Bone marrow (tissue), 2 donors: ENCODE results near the gene RBPJL.

Experiments used
- DNase-seq, 2 donors: peaks; one replicate each; lab custom pipeline; 2025; lab: John Stamatoyannopoulos, UW

Gene RBPJL

GRCh38 chr20:45293041-45294002 lies 13.3 kb upstream of the RBPJL start:
- DNase-seq: peak; percentile 51 to 81

- no peak for DNase-seq
Measured at GRCh38 chr20:45294003-45294368, 12.7 kb upstream of the RBPJL start.

GRCh38 chr20:45294659-45295058 lies 12.0 kb upstream of the RBPJL start:
- no peak for DNase-seq

- DNase-seq: no peak
Measured at GRCh38 chr20:45297786-45298497, 8.7 kb upstream of the RBPJL start.

- DNase-seq: no peak
Measured at GRCh38 chr20:45299786-45300185, 6.9 kb upstream of the RBPJL start.

- DNase-seq: no peak
Measured at GRCh38 chr20:45300961-45301360, 5.7 kb upstream of the RBPJL start.

- DNase-seq: no peak
Measured at GRCh38 chr20:45301824-45302271, 4.8 kb upstream of the RBPJL start.

- no peak for DNase-seq
Measured at GRCh38 chr20:45303586-45304463, 2.8 kb upstream of the RBPJL start.

GRCh38 chr20:45304464-45304999 lies 2.1 kb upstream of the RBPJL start:
- no peak for DNase-seq

GRCh38 chr20:45305262-45305661 lies 1.4 kb upstream of the RBPJL start:
- no peak for DNase-seq

GRCh38 chr20:45307076-45307640 lies 518 bp downstream of the RBPJL start:
- DNase-seq: no peak

GRCh38 chr20:45308117-45308778 lies 1.6 kb downstream of the RBPJL start, which contains the start of gene MATN4:
Gene MATN4 (minus strand): TSS chr20:45308299. CDS start chr20:45305582, 2,717 bp downstream.
- DNase-seq: no peak

- DNase-seq: no peak
Measured at GRCh38 chr20:45309075-45309474, 2.4 kb downstream of the RBPJL start.

- no peak for DNase-seq
Measured at GRCh38 chr20:45311589-45312211, 5.1 kb downstream of the RBPJL start.

GRCh38 chr20:45312241-45312640 lies 5.6 kb downstream of the RBPJL start:
- no peak for DNase-seq

- DNase-seq: no peak
Measured at GRCh38 chr20:45313065-45313695, 6.5 kb downstream of the RBPJL start.

- DNase-seq: no peak
Measured at GRCh38 chr20:45313943-45314342, 7.3 kb downstream of the RBPJL start.

- DNase-seq: no peak
Measured at GRCh38 chr20:45315672-45316071, 9.0 kb downstream of the RBPJL start.

GRCh38 chr20:45316150-45317080 lies 9.8 kb downstream of the RBPJL start:
- DNase-seq: no peak
